ENCODE results near the gene ANXA4. TPM values are rescaled to one million over a fixed set of nuclear protein-coding genes. Genes with fewer than 3 reads are reported as not detected.

The ANXA4 gene
- polyA plus RNA-seq, 1 of the 3 experiments (the other 2 are of a cell fraction) = 137 TPM

- no peak for TF ChIP-seq MXI1 (IDR thresholded peaks at IDR 0.05; ENCODE audit: low read depth, low read length)
- no peak for TF ChIP-seq RFX5 (IDR thresholded peaks at IDR 0.05; ENCODE audit: low read length)
- no peak for TF ChIP-seq RXRA (IDR thresholded peaks at IDR 0.05; ENCODE audit: borderline replicate concordance, low read depth)
- no peak for TF ChIP-seq JUND (IDR thresholded peaks at IDR 0.05)
- TF ChIP-seq EP300 (IDR thresholded peaks at IDR 0.05; ENCODE audit: borderline replicate concordance in 1 of 2, low read depth in 1 of 2, low read length in 1 of 2) = no peak
- no peak for TF ChIP-seq SMC3 (IDR thresholded peaks at IDR 0.05; ENCODE audit: low read depth, low read length)
- TF ChIP-seq FOXM1 (IDR thresholded peaks at IDR 0.05; ENCODE audit: low read depth) = no peak
- TF ChIP-seq TEAD4 (IDR thresholded peaks at IDR 0.05; ENCODE audit: borderline replicate concordance, insufficient read depth) = no peak
- no peak for TF ChIP-seq REST (IDR thresholded peaks at IDR 0.05; ENCODE audit: low read depth, low read length)
- TF ChIP-seq POLR2AphosphoS5 (IDR thresholded peaks at IDR 0.05; ENCODE audit: low read depth, low read length) = no peak
- no peak for TF ChIP-seq SIN3A (IDR thresholded peaks at IDR 0.05; ENCODE audit: borderline replicate concordance, low read depth, low read length)
- TF ChIP-seq FOXJ3 (CRISPR knock-in tag; IDR thresholded peaks at IDR 0.05) = no peak
- TF ChIP-seq FOSL2 (IDR thresholded peaks at IDR 0.05; ENCODE audit: borderline replicate concordance, low read depth) = no peak
- no peak for TF ChIP-seq TCF12 (IDR thresholded peaks at IDR 0.05)
- no peak for TF ChIP-seq USF1 (IDR thresholded peaks at IDR 0.05; ENCODE audit: borderline replicate concordance, low read depth)
- no peak for TF ChIP-seq YY1 (IDR thresholded peaks at IDR 0.05; ENCODE audit: low read depth)
- TF ChIP-seq TAF1 (IDR thresholded peaks at IDR 0.05; ENCODE audit: borderline replicate concordance, low read depth, low read length) = no peak
- TF ChIP-seq RAD21 (IDR thresholded peaks at IDR 0.05; ENCODE audit: low read length) = no peak
- peak overlapping the region; percentile 69 to 72 for H3K4me3 ChIP-seq (ENCODE audit: low read depth in 2 of 2, low read length in 1 of 2)
- no peaks in the 10 kb centered on the region for H3K27me3 ChIP-seq (ENCODE audit: insufficient read depth)
- H3K27ac ChIP-seq (ENCODE audit: low read depth in 2 of 2, low read length in 1 of 2) = peak overlapping the region; percentile 80 to 84; a peak in 2 of 4 replicates
- peaks cover 0 to 12% of the 10 kb centered on the region in 2 experiments for H3K36me3 ChIP-seq (replicated peaks in 1 of 2; ENCODE audit: control insufficient read depth in 1 of 2, insufficient read depth in 2 of 2, low read length in 1 of 2)
- H3F3A ChIP-seq (replicated peaks; ENCODE audit: insufficient read depth) = peaks cover 8% of the 10 kb centered on the region
- H3K9me3 ChIP-seq = no peaks in the 10 kb centered on the region
- CTCF ChIA-PET = interaction anchor here (0.7 to 8.5 kb wide), 6 partner anchors 9 to 74 kb away, joined by 3 to 79 read pairs (median 4); no protein-coding TSS in a partner anchor
- no peaks in the 10 kb centered on the region for H4K20me1 ChIP-seq (ENCODE audit: insufficient read depth)
- H3K4me1 ChIP-seq (ENCODE audit: control insufficient read depth in 1 of 2, insufficient read depth in 2 of 2, low read depth in 1 of 2, low read length in 1 of 2) = peaks cover 0 to 10% of the 10 kb centered on the region in 2 experiments; a peak in 1 of 4 replicates
- POLR2A ChIA-PET = no interaction called here
- peaks cover 51% of the 10 kb centered on the region for H3K79me2 ChIP-seq (ENCODE audit: insufficient read depth)
- WGBS (ENCODE audit: low lambda C conversion rate) = 18% methylated on average over 21 of the region's 22 CpGs
- peak overlapping the region; percentile 88 for H2AFZ ChIP-seq (ENCODE audit: low read depth)
- peak overlapping the region; percentile 93 for H3K4me2 ChIP-seq
- peak overlapping the region; percentile 87 for H3K9ac ChIP-seq
- DNase-seq = peak; percentile 15
- no peaks in the 10 kb centered on the region for H3K9me2 ChIP-seq
Measured at GRCh38 chr2:69742322-69742952, 503 bp downstream of the ANXA4 start.

All from SK-N-SH (cell line).